Erythroblast (primary cell): ENCODE data around the gene TMEM190.
"Not testable (repeated sequence)": the region's sequence is repeated elsewhere in the genome, so short reads cannot be mapped to it uniquely, and the experiment has no call there.

Source experiments
- DNase-seq, 2 experiments: peaks; one replicate each; lab custom pipeline; 2025; lab: John Stamatoyannopoulos, UW
- GATA1 ChIP-seq: IDR thresholded peaks from 2 replicates; pipeline ENCODE4 v1.6.1; 2011; ENCODE audit warnings: low read depth, mild to moderate bottlenecking, control low read depth, low read length, moderate library complexity
- POLR2A ChIP-seq: IDR thresholded peaks from 2 replicates; pipeline ENCODE4 v1.6.1; 2011; ENCODE audit warnings: mild to moderate bottlenecking, low read length

TMEM190 gene

GRCh38 chr19:55400281-55401087 lies 23.9 kb downstream of the TMEM190 start:
- no peak for DNase-seq

GRCh38 chr19:55401390-55401789 lies 24.8 kb downstream of the TMEM190 start:
- DNase-seq, result not testable (repeated sequence)

More at GRCh38 chr19:55400281-55401087, 23.9 kb downstream of the TMEM190 start:
- TF ChIP-seq POLR2A (no peak), GATA1 (no peak)

- no peak for DNase-seq
- TF ChIP-seq POLR2A (no peak), GATA1 (no peak)
Measured at GRCh38 chr19:55402509-55402908, 25.9 kb downstream of the TMEM190 start.

- TF ChIP-seq GATA1 (no peak), POLR2A (no peak)
- DNase-seq, result no peak
Measured at GRCh38 chr19:55405638-55406037, 29.0 kb downstream of the TMEM190 start.

- DNase-seq, result peak in 1 of 2 experiments; percentile 51
- TF ChIP-seq POLR2A, result no peak
- no peak for TF ChIP-seq GATA1
Measured at GRCh38 chr19:55406091-55406825, 29.6 kb downstream of the TMEM190 start.

GRCh38 chr19:55406826-55407549 lies 30.4 kb downstream of the TMEM190 start:
- DNase-seq, result peak; percentile 76 to 86
- TF ChIP-seq POLR2A, result no peak
- TF ChIP-seq GATA1, result no peak

- TF ChIP-seq POLR2A, result peak; percentile 96
- DNase-seq, result not testable (repeated sequence)
Measured at GRCh38 chr19:55407550-55407799, 30.8 kb downstream of the TMEM190 start, which contains the start of gene UBE2S. TSS of gene UBE2S (minus strand) at chr19:55407788. CDS start at chr19:55407589, 199 bp downstream.

GRCh38 chr19:55407800-55408532 lies 31.3 kb downstream of the TMEM190 start:
- TF ChIP-seq POLR2A (peak; percentile 72), GATA1 (no peak)
- DNase-seq, result peak; percentile 98 to 99

GRCh38 chr19:55408533-55408872 lies 31.9 kb downstream of the TMEM190 start:
- no peak for DNase-seq
- TF ChIP-seq GATA1 (no peak), POLR2A (no peak)

GRCh38 chr19:55409179-55409578 lies 32.6 kb downstream of the TMEM190 start:
- DNase-seq, result not testable (repeated sequence)

- TF ChIP-seq GATA1, result no peak
- TF ChIP-seq POLR2A, result no peak
- DNase-seq, result no peak
Measured at GRCh38 chr19:55410168-55410567, 33.5 kb downstream of the TMEM190 start.

- TF ChIP-seq POLR2A (no peak), GATA1 (no peak)
- DNase-seq, result peak; percentile 72 to 84
Measured at GRCh38 chr19:55418185-55418584, 41.6 kb downstream of the TMEM190 start.

GRCh38 chr19:55419103-55419502 lies 42.5 kb downstream of the TMEM190 start:
- no peak for TF ChIP-seq GATA1
- no peak for TF ChIP-seq POLR2A
- no peak for DNase-seq
